GM19043 (cell line): ENCODE results near the gene STX4.
A peak's percentile ranks its signal among the peaks of the same experiment; 100 is the strongest.

Experiments
- ATAC-seq: cut with Tn5 transposase; IDR thresholded peaks from one replicate; pipeline ENCODE4 v1.9.1; 2021; ENCODE audit warnings: low read depth; ENCODE audit not compliant: unreplicated experiment

STX4 gene

GRCh38 chr16:31061813-31062440 is 28.6 kb downstream of the STX4 start:
- ATAC-seq, result no peak

GRCh38 chr16:31063495-31063842 is 30.1 kb downstream of the STX4 start:
- no peak for ATAC-seq

- ATAC-seq, result no peak
Observed at GRCh38 chr16:31063843-31064611, 30.7 kb downstream of the STX4 start.

GRCh38 chr16:31064882-31065461 is 31.6 kb downstream of the STX4 start:
- ATAC-seq, result no peak

- ATAC-seq, result no peak
Observed at GRCh38 chr16:31067342-31067741, 34.0 kb downstream of the STX4 start.

GRCh38 chr16:31071861-31072260 is 38.5 kb downstream of the STX4 start:
- no peak for ATAC-seq

- ATAC-seq, result no peak
Observed at GRCh38 chr16:31072540-31073141, 39.3 kb downstream of the STX4 start.

- ATAC-seq, result peak; percentile 42
Observed at GRCh38 chr16:31073142-31073969, 40.0 kb downstream of the STX4 start.

GRCh38 chr16:31073970-31074813 is 40.8 kb downstream of the STX4 start, which contains the start of the genes ZNF646 and ZNF668:
Gene ZNF646 (plus strand): TSS chr16:31074422. CDS start chr16:31076325, 1,903 bp downstream.
Gene ZNF668 (minus strand): TSS chr16:31074240. CDS start chr16:31064459, 9,781 bp downstream.
- ATAC-seq, result peak; percentile 58

GRCh38 chr16:31074814-31075183 is 41.4 kb downstream of the STX4 start:
- ATAC-seq, result no peak

- ATAC-seq, result no peak
Observed at GRCh38 chr16:31076319-31076718, 43.0 kb downstream of the STX4 start.

- ATAC-seq, result no peak
Observed at GRCh38 chr16:31077024-31077423, 43.7 kb downstream of the STX4 start.

- no peak for ATAC-seq
Observed at GRCh38 chr16:31077592-31078396, 44.4 kb downstream of the STX4 start.

GRCh38 chr16:31078597-31079341 is 45.4 kb downstream of the STX4 start:
- no peak for ATAC-seq

GRCh38 chr16:31079342-31079944 is 46.1 kb downstream of the STX4 start:
- ATAC-seq, result no peak

- ATAC-seq, result no peak
Observed at GRCh38 chr16:31080035-31080629, 46.8 kb downstream of the STX4 start.

- no peak for ATAC-seq
Observed at GRCh38 chr16:31080756-31081419, 47.5 kb downstream of the STX4 start.
